Measurements from ENCODE around the gene ANKS1B.

DNA sequence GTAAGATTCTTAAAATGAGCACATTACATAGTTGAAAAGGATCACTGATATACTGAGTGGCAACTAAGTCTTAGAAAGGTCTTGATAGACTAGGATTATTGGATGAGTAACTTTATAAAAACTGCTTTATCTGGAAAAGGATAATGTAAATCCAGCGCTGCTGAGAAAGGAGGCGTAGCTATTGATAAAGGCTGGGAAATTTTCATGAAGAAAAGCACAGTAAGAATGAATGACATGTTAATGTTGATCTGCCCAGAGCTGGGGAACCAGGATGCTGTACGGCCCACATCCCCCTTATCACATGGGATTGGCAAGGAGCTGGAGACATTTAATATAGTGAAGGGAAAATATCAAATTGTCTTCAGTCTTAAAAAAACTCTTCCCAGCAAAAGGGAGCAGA lies 1165.7 kb downstream of the ANKS1B start:
- no peak for TF ChIP-seq SUZ12 (IDR thresholded peaks at IDR 0.05; ENCODE audit: extremely low read depth, insufficient read depth, insufficient read length)
- TF ChIP-seq ZNF274 (IDR thresholded peaks at IDR 0.05; ENCODE audit: low read depth, low read length) = no peak
- no peak for TF ChIP-seq YY1 (IDR thresholded peaks at IDR 0.05; ENCODE audit: insufficient read depth, insufficient read length)
